Caco-2 (cell line): ENCODE measurements around the gene STAG2. TPM values are rescaled to one million over a fixed set of nuclear protein-coding genes. Genes with fewer than 3 reads are reported as not detected.

Experiments
- BruUV-seq: library from RNA; stranded (reverse); fragments of 400-500 nt; replicated peaks from 2 replicates; lab custom pipeline; 2021; lab: Mats Ljungman, UMichigan
- CTCF ChIA-PET: fragments of 300-600 bp; sonication (Branson Sonifier 250); formaldehyde crosslinking; loops from one replicate; lab custom pipeline; 2022; ENCODE audit warnings: antibody characterized with exemption; lab: Charles Lee
- POLR2A ChIA-PET: fragments of 300-600 bp; sonication (Branson Sonifier 250); formaldehyde crosslinking; loops from one replicate; lab custom pipeline; 2022; ENCODE audit warnings: antibody characterized with exemption; lab: Charles Lee
- DNase-seq, 2 experiments: peaks; one replicate each; pipeline versions ENCODE4 v3.0.0 to v3.0.0-alpha.2; 2020 to 2022
- H3K27me3 ChIP-seq: replicated peaks from 2 replicates; pipeline ENCODE4 v1.6.0; 2011; ENCODE audit warnings: low read length; ENCODE audit not compliant: control insufficient read depth, insufficient read depth
- H3K36me3 ChIP-seq: 2 replicates; pipeline ENCODE4 v1.5.1; 2011; ENCODE audit warnings: low read length; ENCODE audit not compliant: control insufficient read depth, insufficient read depth
- H3K4me1 ChIP-seq: fragments of 250-450 bp; sonication (Bioruptor Pico); 2 replicates; pipeline ENCODE4 v1.5.1; 2020; ENCODE audit warnings: mild to moderate bottlenecking
- H3K4me3 ChIP-seq: 2 replicates; pipeline ENCODE4 v1.5.1; 2011; ENCODE audit warnings: low read depth, mild to moderate bottlenecking, control low read depth, low read length
- H3K9me3 ChIP-seq: fragments of 250-450 bp; sonication (Bioruptor Pico); 2 replicates; pipeline ENCODE4 v1.5.1; 2020; ENCODE audit warnings: mild to moderate bottlenecking, moderate library complexity
- H3K27ac Mint-ChIP-seq: one replicate; pipeline ENCODE4 v1.8.0; 2022; ENCODE audit warnings: mixed read lengths; ENCODE audit not compliant: unreplicated experiment
- H3K27me3 Mint-ChIP-seq: one replicate; pipeline ENCODE4 v1.8.0; 2022; ENCODE audit warnings: mixed read lengths; ENCODE audit not compliant: insufficient read depth, unreplicated experiment
- H3K36me3 Mint-ChIP-seq: one replicate; pipeline ENCODE4 v1.8.0; 2022; ENCODE audit warnings: mild to moderate bottlenecking, mixed read lengths; ENCODE audit not compliant: insufficient read depth, unreplicated experiment
- H3K4me1 Mint-ChIP-seq: one replicate; pipeline ENCODE4 v1.8.0; 2022; ENCODE audit warnings: low read depth, mixed read lengths; ENCODE audit not compliant: unreplicated experiment
- H3K4me3 Mint-ChIP-seq: one replicate; pipeline ENCODE4 v1.8.0; 2022; ENCODE audit warnings: mild to moderate bottlenecking, moderate library complexity, mixed read lengths; ENCODE audit not compliant: unreplicated experiment
- H3K9me3 Mint-ChIP-seq: one replicate; pipeline ENCODE4 v1.8.0; 2022; ENCODE audit warnings: mixed read lengths; ENCODE audit not compliant: unreplicated experiment
- intact Hi-C: fragments of 100-400 bp; cut with micrococcal nuclease; formaldehyde crosslinking; loops from one replicate; pipeline ENCODE4 v1.10.0; 2022; ENCODE audit not compliant: unreplicated experiment
- total RNA-seq: library from RNA; stranded (reverse); gene quantifications from 2 replicates; pipeline ENCODE4 v1.2.3, GENCODE V29; 2022
- TF ChIP-seq, protein P1 (sequence below), 2 experiments: fragments of 200-600 bp in 1 of 2; IDR thresholded peaks; 1 replicate in 1 of 2; 2 replicates in 1 of 2; pipeline versions ENCODE4 v1.5.1 to v1.8.0; 2011 to 2022; ENCODE audit warnings: antibody characterized with exemption in 1 of 2, control low read depth in 1 of 2, inconsistent platforms in 1 of 2, low read depth in 1 of 2, low read length in 1 of 2, mild to moderate bottlenecking in 1 of 2, moderate library complexity in 1 of 2; ENCODE audit not compliant: insufficient read depth in 1 of 2, severe bottlenecking in 1 of 2, unreplicated experiment in 1 of 2

Gene STAG2
- total RNA-seq, 1 experiment from 2014 or later, result 65.1 TPM

DNA sequence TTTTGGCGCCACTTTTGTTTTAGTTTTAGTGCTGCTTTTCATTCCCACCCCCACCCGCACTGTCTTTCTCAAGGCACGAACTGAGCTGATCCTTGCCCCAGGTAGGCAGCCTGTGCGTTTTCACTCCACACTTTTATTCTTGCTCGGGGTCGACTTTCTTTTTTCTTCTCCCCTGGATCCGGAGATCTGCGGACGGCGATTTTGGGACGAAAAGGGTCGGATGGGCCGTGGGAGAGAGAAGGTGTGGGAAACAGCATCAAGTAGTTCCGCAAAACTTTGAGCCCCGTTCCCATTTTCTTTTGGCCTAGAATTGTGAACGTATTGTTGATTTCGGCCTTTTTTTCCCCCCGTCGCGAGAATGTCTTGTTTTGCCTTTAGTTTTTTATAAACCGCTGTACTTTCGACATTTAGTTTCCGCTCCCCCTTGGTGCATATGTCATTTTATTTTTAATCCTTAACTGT is 531 bp downstream of the STAG2 start:
- H3K9me3 Mint-ChIP-seq, result no peaks in the 10 kb centered on the region
- peaks cover 28% of the 10 kb centered on the region for H3K36me3 Mint-ChIP-seq
- H3K4me1 Mint-ChIP-seq, result peaks cover 14% of the 10 kb centered on the region
- Histone ChIP-seq H3K36me3 (no peaks in the 10 kb centered on the region), H3K9me3 (no peaks in the 10 kb centered on the region), H3K27me3 (no peaks in the 10 kb centered on the region), H3K4me1 (peaks cover 6% of the 10 kb centered on the region; the same call in 1 of the 2 replicates), H3K4me3 (peak overlapping the region; percentile 78)
- H3K27ac Mint-ChIP-seq, result peak overlapping the region; percentile 100
- no TSS peak for BruUV-seq
- no peaks in the 10 kb centered on the region for H3K27me3 Mint-ChIP-seq
- POLR2A ChIA-PET, result interaction anchor here (0.5 kb wide), 1 partner anchor 15 kb away, joined by 3 read pairs; no protein-coding TSS in a partner anchor
- peak overlapping the region; percentile 98 for H3K4me3 Mint-ChIP-seq
- no peak for DNase-seq
- CTCF ChIA-PET, result interaction anchor here (0.8 to 1.3 kb wide), 2 partner anchors 15 to 128 kb away, joined by 4 to 7 read pairs; no protein-coding TSS in a partner anchor
- TF ChIP-seq, protein P1, sequence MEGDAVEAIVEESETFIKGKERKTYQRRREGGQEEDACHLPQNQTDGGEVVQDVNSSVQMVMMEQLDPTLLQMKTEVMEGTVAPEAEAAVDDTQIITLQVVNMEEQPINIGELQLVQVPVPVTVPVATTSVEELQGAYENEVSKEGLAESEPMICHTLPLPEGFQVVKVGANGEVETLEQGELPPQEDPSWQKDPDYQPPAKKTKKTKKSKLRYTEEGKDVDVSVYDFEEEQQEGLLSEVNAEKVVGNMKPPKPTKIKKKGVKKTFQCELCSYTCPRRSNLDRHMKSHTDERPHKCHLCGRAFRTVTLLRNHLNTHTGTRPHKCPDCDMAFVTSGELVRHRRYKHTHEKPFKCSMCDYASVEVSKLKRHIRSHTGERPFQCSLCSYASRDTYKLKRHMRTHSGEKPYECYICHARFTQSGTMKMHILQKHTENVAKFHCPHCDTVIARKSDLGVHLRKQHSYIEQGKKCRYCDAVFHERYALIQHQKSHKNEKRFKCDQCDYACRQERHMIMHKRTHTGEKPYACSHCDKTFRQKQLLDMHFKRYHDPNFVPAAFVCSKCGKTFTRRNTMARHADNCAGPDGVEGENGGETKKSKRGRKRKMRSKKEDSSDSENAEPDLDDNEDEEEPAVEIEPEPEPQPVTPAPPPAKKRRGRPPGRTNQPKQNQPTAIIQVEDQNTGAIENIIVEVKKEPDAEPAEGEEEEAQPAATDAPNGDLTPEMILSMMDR (IDR thresholded peaks at IDR 0.05; ENCODE audit: insufficient read depth in 1 of 2, low read depth in 1 of 2, low read length in 1 of 2, severe bottlenecking in 1 of 2, unreplicated experiment in 1 of 2), result no peak
- intact Hi-C loops, result loop anchor here (1.0 kb wide), 1 partner anchor 159 kb away; no protein-coding TSS in a partner anchor

DNA sequence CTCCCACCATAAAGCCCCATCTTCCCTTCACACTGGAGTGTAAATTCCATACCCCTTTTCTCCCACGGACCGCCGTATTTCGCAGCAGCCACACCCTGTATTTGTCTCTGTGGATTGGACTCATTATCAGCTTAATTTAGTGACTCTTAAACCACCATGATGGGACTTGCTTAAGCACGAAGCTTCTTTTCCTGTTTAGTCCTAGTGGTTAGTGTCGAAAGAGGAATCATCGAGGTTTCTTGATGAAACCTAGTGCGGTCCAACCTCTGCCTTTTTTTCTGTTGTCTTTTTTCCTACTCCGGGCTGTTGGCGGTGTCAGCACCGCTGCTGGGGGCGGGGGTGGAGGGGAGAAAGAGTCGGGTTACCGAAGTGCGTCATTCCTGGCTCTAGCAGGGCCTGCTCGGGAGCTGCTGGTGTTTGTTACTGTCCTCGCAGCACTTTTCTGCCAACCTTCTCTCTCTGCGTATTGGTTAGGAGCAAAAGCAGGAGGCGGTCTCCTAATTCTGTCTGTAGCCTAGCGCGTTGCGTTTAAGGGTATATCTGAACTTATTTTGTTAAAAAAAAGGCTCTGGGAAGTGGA is 1.4 kb downstream of the STAG2 start:
- no peaks in the 10 kb centered on the region for H3K27me3 Mint-ChIP-seq
- ChIA-PET CTCF (interaction anchor here (1.2 to 1.3 kb wide), 2 partner anchors 14 to 127 kb away, joined by 3 to 7 read pairs; no protein-coding TSS in a partner anchor), POLR2A (interaction anchor here (0.5 to 0.7 kb wide), 2 partner anchors 104 to 147 kb away, joined by 3 to 4 read pairs; no protein-coding TSS in a partner anchor)
- H3K36me3 Mint-ChIP-seq, result peaks cover 28% of the 10 kb centered on the region
- no peaks in the 10 kb centered on the region for H3K36me3 ChIP-seq
- H3K4me3 ChIP-seq, result peak overlapping the region; percentile 78
- H3K4me3 Mint-ChIP-seq, result peak overlapping the region; percentile 98
- peak overlapping the region; percentile 100 for H3K27ac Mint-ChIP-seq
- H3K9me3 Mint-ChIP-seq, result no peaks in the 10 kb centered on the region
- TF ChIP-seq, protein P1 (IDR thresholded peaks at IDR 0.05; ENCODE audit: insufficient read depth in 1 of 2, low read depth in 1 of 2, low read length in 1 of 2, severe bottlenecking in 1 of 2, unreplicated experiment in 1 of 2), result no peak
- H3K4me1 ChIP-seq, result peaks cover 6% of the 10 kb centered on the region; the same call in 1 of the 2 replicates
- H3K9me3 ChIP-seq, result no peaks in the 10 kb centered on the region
- intact Hi-C loops, result loop anchor here (1.0 kb wide), 2 partner anchors 13 to 160 kb away; no protein-coding TSS in a partner anchor
- H3K4me1 Mint-ChIP-seq, result peaks cover 14% of the 10 kb centered on the region
- no TSS peak for BruUV-seq
- H3K27me3 ChIP-seq, result no peaks in the 10 kb centered on the region
- peak; percentile 82 to 89 for DNase-seq

DNA sequence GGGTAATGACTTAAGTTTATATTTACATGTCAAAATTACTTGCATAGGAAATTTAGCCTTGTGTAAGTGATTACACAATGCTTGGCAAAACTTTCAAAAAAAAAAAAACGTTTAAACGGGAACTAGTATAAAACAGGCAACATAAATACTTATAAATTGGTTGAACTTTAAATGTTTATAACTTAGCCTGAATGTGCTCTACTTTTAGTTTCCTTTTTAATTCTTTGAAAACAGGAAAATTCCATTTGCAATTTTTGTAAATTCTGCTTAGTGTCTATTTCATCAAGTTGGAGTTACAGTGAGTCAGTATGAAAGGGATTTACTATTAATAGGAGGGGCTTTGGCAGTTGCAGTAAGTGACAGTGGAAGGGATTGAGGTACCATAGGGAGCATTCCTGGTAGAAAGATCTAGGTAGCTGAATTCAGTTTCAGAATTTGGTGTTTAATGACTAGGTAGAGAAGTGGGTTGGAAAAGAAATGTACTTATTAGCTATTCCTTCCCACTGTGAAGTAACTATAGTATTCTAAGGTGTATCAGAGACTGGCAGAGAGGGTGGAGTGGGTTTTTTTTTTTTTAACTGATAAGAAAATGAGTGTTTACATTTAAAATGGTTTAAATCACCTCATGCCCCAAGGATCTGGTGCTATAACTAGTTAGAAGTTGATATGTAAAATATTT is 2.8 kb downstream of the STAG2 start:
- DNase-seq, result no peak
- Histone ChIP-seq H3K36me3 (no peaks in the 10 kb centered on the region), H3K4me1 (peaks cover 6% of the 10 kb centered on the region; the same call in 1 of the 2 replicates), H3K4me3 (no peak overlapping the region), H3K27me3 (no peaks in the 10 kb centered on the region), H3K9me3 (no peaks in the 10 kb centered on the region)
- H3K4me3 Mint-ChIP-seq, result peak overlapping the region; percentile 98
- H3K27ac Mint-ChIP-seq, result no peak overlapping the region
- H3K27me3 Mint-ChIP-seq, result no peaks in the 10 kb centered on the region
- intact Hi-C loops, result no loop called here
- H3K36me3 Mint-ChIP-seq, result peaks cover 25% of the 10 kb centered on the region
- no TSS peak for BruUV-seq
- TF ChIP-seq, protein P1 (IDR thresholded peaks at IDR 0.05; ENCODE audit: insufficient read depth in 1 of 2, low read depth in 1 of 2, low read length in 1 of 2, severe bottlenecking in 1 of 2, unreplicated experiment in 1 of 2), result no peak
- H3K9me3 Mint-ChIP-seq, result no peaks in the 10 kb centered on the region
- ChIA-PET POLR2A (no interaction called here), CTCF (no interaction called here)
- peaks cover 14% of the 10 kb centered on the region for H3K4me1 Mint-ChIP-seq
